OCI-LY7 (cell line): ENCODE results near the gene KATNAL2. TPM values are rescaled to one million over a fixed set of nuclear protein-coding genes. Genes with fewer than 3 reads are reported as not detected.

ENCODE experiments used
- BruUV-seq: library from RNA; stranded (reverse); fragments of 400-500 nt; replicated peaks from 2 replicates; lab custom pipeline; 2021; lab: Mats Ljungman, UMichigan
- CTCF ChIA-PET: fragments of 300-600 bp; sonication (Branson Sonifier 250); formaldehyde crosslinking; loops from one replicate; lab custom pipeline; 2022; ENCODE audit warnings: antibody characterized with exemption; ENCODE audit not compliant: unreplicated experiment; lab: Charles Lee
- POLR2A ChIA-PET: fragments of 300-600 bp; sonication (Branson Sonifier 250); formaldehyde crosslinking; loops from one replicate; lab custom pipeline; 2022; ENCODE audit warnings: antibody characterized with exemption; lab: Charles Lee
- DNase-seq: peaks from one replicate; pipeline ENCODE4 v3.0.0-alpha.2; 2015; ENCODE audit warnings: low spot score
- H2AFZ ChIP-seq: fragments of 200-600 bp; sonication (generic), shearing (Covaris generic); 2 replicates; pipeline ENCODE4 v1.6.1; 2014; ENCODE audit warnings: mild to moderate bottlenecking, antibody characterized with exemption, low read length, moderate library complexity
- H3K27ac ChIP-seq: fragments of 200-600 bp; sonication (generic); 2 replicates; pipeline ENCODE4 v1.5.1; 2014; ENCODE audit warnings: mixed run types, low read depth, mild to moderate bottlenecking, moderate library complexity, low read length, inconsistent platforms; ENCODE audit not compliant: poor library complexity, severe bottlenecking
- H3K36me3 ChIP-seq: fragments of 200-600 bp; sonication (generic); 2 replicates; pipeline ENCODE4 v1.6.1; 2014; ENCODE audit warnings: mild to moderate bottlenecking, antibody characterized with exemption, low read length, moderate library complexity, mixed read lengths; ENCODE audit not compliant: insufficient read depth
- H3K4me1 ChIP-seq: fragments of 200-600 bp; sonication (generic); 2 replicates; pipeline ENCODE4 v1.5.1; 2014; ENCODE audit warnings: mild to moderate bottlenecking, low read length; ENCODE audit not compliant: insufficient read depth, poor library complexity, severe bottlenecking
- H3K4me2 ChIP-seq: fragments of 200-600 bp; sonication (generic); 2 replicates; pipeline ENCODE4 v1.6.1; 2014; ENCODE audit warnings: mild to moderate bottlenecking, low read length
- H3K4me3 ChIP-seq: fragments of 200-600 bp; sonication (generic); 2 replicates; pipeline ENCODE4 v1.5.1; 2014; ENCODE audit warnings: mild to moderate bottlenecking, low read depth, low read length; ENCODE audit not compliant: poor library complexity, severe bottlenecking
- H3K79me2 ChIP-seq: fragments of 200-600 bp; sonication (generic); 2 replicates; pipeline ENCODE4 v1.6.1; 2016; ENCODE audit warnings: low read depth, mild to moderate bottlenecking, low read length, moderate library complexity, mixed read lengths; ENCODE audit not compliant: insufficient read depth
- H3K9me2 ChIP-seq: fragments of 200-600 bp; sonication (generic); 2 replicates; pipeline ENCODE4 v1.6.1; 2016; ENCODE audit warnings: mild to moderate bottlenecking, low read length, mixed read lengths; ENCODE audit not compliant: insufficient read depth
- H3K9me3 ChIP-seq: fragments of 200-600 bp; sonication (generic); 2 replicates; pipeline ENCODE4 v1.6.1; 2014; ENCODE audit warnings: mild to moderate bottlenecking, mixed run types, low read length, mixed read lengths
- H4K20me1 ChIP-seq: fragments of 200-600 bp; sonication (generic); 2 replicates; pipeline ENCODE4 v1.6.1; 2014; ENCODE audit warnings: mild to moderate bottlenecking, antibody characterized with exemption, low read length, moderate library complexity, mixed read lengths; ENCODE audit not compliant: insufficient read depth
- CTCF ChIP-seq: fragments of 200-600 bp; sonication (generic); conservative IDR thresholded peaks from 2 replicates; pipeline ENCODE4 v1.5.1; 2014; ENCODE audit warnings: mild to moderate bottlenecking, antibody characterized with exemption, low read length, moderate library complexity, mixed read lengths
- EZH2phosphoT487 ChIP-seq: fragments of 200-600 bp; sonication (generic); IDR thresholded peaks from 2 replicates; pipeline ENCODE4 v1.6.1; 2018; ENCODE audit warnings: low read depth, borderline replicate concordance, mild to moderate bottlenecking, mixed run types, antibody characterized with exemption, low read length, moderate library complexity, mixed read lengths
- intact Hi-C: fragments of 100-400 bp; cut with micrococcal nuclease; formaldehyde crosslinking; loops from one replicate; pipeline ENCODE4 v1.10.0; 2022; ENCODE audit not compliant: unreplicated experiment
- total RNA-seq, 2 experiments: library from RNA; depleted of rRNA in 1 of 2; stranded (reverse); fragments of >200 nt in 1 of 2; shearing (Covaris generic) in 1 of 2; gene quantifications; 2 replicates each; pipeline ENCODE4 v1.2.3, GENCODE V29; 2014 to 2022

The KATNAL2 gene
- total RNA-seq, 2 experiments from 2014 or later: 5.7 to 16.1 TPM

GRCh38 chr18:46917803-46918600, 600 bp downstream of the KATNAL2 start:
- Histone ChIP-seq H3K27ac (peak overlapping the region; percentile 65), H3K9me3 (no peaks in the 10 kb centered on the region), H2AFZ (peak overlapping the region; percentile 88; the same call in 1 of the 2 replicates), H3K4me3 (peak overlapping the region; percentile 90), H3K4me2 (peak overlapping the region; percentile 91), H3K79me2 (peaks cover 36% of the 10 kb centered on the region), H3K9me2 (no peaks in the 10 kb centered on the region), H3K36me3 (no peaks in the 10 kb centered on the region), H4K20me1 (peaks cover 16% of the 10 kb centered on the region; the same call in 1 of the 2 replicates), H3K4me1 (peaks cover 12% of the 10 kb centered on the region)
- POLR2A ChIA-PET: interaction anchor here (0.5 kb wide), 1 partner anchor 181 kb away, joined by 3 read pairs; no protein-coding TSS in a partner anchor
- BruUV-seq: TSS peak; percentile 83
- intact Hi-C loops: no loop called here
- CTCF ChIA-PET: no interaction called here
- DNase-seq: peak; percentile 32
- no peak for TF ChIP-seq CTCF
- TF ChIP-seq EZH2phosphoT487: no peak

- ChIA-PET CTCF (no interaction called here), POLR2A (no interaction called here)
- H3K9me2 ChIP-seq: no peaks in the 10 kb centered on the region
These were observed 2.7 kb downstream of the KATNAL2 start for GRCh38 chr18:46920067-46920466.

More at GRCh38 chr18:46920067-46920466, 2.7 kb downstream of the KATNAL2 start:
- Histone ChIP-seq H3K36me3 (no peaks in the 10 kb centered on the region), H3K4me1 (peaks cover 6% of the 10 kb centered on the region), H3K79me2 (peaks cover 17% of the 10 kb centered on the region), H2AFZ (no peak overlapping the region), H3K4me2 (no peak overlapping the region), H3K4me3 (no peak overlapping the region), H4K20me1 (peaks cover 12% of the 10 kb centered on the region; the same call in 1 of the 2 replicates), H3K27ac (no peak overlapping the region), H3K9me3 (no peaks in the 10 kb centered on the region)
- BruUV-seq: no TSS peak
- TF ChIP-seq CTCF (no peak), EZH2phosphoT487 (no peak)
- intact Hi-C loops: no loop called here
- no peak for DNase-seq
